Neural progenitor cell (in vitro differentiated cells): ENCODE data around the gene SDK1. TPM values are rescaled to one million over a fixed set of nuclear protein-coding genes. Genes with fewer than 3 reads are reported as not detected.

ENCODE experiments used
- DNase-seq: peaks from one replicate; pipeline ENCODE4 v3.0.0-alpha.2; 2016; ENCODE audit warnings: low spot score
- H2AFZ ChIP-seq: fragments of 200-600 bp; sonication (generic); replicated peaks from 2 replicates; pipeline ENCODE4 v1.6.1; 2016; ENCODE audit warnings: antibody characterized with exemption
- H3F3A ChIP-seq: fragments of 200-600 bp; sonication (generic); 2 replicates; pipeline ENCODE4 v1.6.1; 2016; ENCODE audit warnings: antibody characterized with exemption, low read depth
- H3K27ac ChIP-seq: fragments of 200-600 bp; sonication (generic); 2 replicates; pipeline ENCODE4 v1.5.1; 2016; ENCODE audit warnings: mild to moderate bottlenecking
- H3K27me3 ChIP-seq: fragments of 200-600 bp; sonication (generic); 2 replicates; pipeline ENCODE4 v1.6.1; 2016; ENCODE audit warnings: mild to moderate bottlenecking, moderate library complexity
- H3K36me3 ChIP-seq: fragments of 200-600 bp; sonication (generic); 2 replicates; pipeline ENCODE4 v1.5.1; 2016
- H3K4me1 ChIP-seq: fragments of 200-600 bp; sonication (generic); 2 replicates; pipeline ENCODE4 v1.6.1; 2016; ENCODE audit warnings: mixed run types
- H3K4me2 ChIP-seq: fragments of 200-600 bp; sonication (generic); 2 replicates; pipeline ENCODE4 v1.6.1; 2016
- H3K4me3 ChIP-seq: fragments of 200-600 bp; sonication (generic); 2 replicates; pipeline ENCODE4 v1.5.1; 2016
- H3K79me2 ChIP-seq: fragments of 200-600 bp; sonication (generic); 2 replicates; pipeline ENCODE4 v1.6.1; 2016; ENCODE audit warnings: low read depth
- H3K9ac ChIP-seq: fragments of 200-600 bp; sonication (generic); 2 replicates; pipeline ENCODE4 v1.6.1; 2016
- H3K9me3 ChIP-seq: fragments of 200-600 bp; sonication (generic); 2 replicates; pipeline ENCODE4 v1.5.1; 2016; ENCODE audit warnings: low read depth
- H4K20me1 ChIP-seq: fragments of 200-600 bp; sonication (generic); 2 replicates; pipeline ENCODE4 v1.6.1; 2016; ENCODE audit warnings: low read depth
- H3K27ac Mint-ChIP-seq: 3 replicates; pipeline ENCODE4 v1.8.0; 2021; ENCODE audit warnings: mixed read lengths
- H3K27me3 Mint-ChIP-seq: 2 replicates; pipeline ENCODE4 v1.8.0; 2022; ENCODE audit warnings: low read depth, mild to moderate bottlenecking, inconsistent platforms, moderate library complexity, mixed read lengths; ENCODE audit not compliant: insufficient read depth
- H3K36me3 Mint-ChIP-seq: 3 replicates; pipeline ENCODE4 v1.8.0; 2021; ENCODE audit warnings: mixed read lengths
- H3K4me1 Mint-ChIP-seq: 3 replicates; pipeline ENCODE4 v1.8.0; 2021; ENCODE audit warnings: mixed read lengths
- H3K4me3 Mint-ChIP-seq: 3 replicates; pipeline ENCODE4 v1.8.0; 2021; ENCODE audit warnings: mild to moderate bottlenecking, moderate library complexity, mixed read lengths
- H3K9me3 Mint-ChIP-seq: 3 replicates; pipeline ENCODE4 v1.8.0; 2020; ENCODE audit warnings: mixed read lengths
- EZH2 ChIP-seq: fragments of 200-600 bp; sonication (generic); IDR thresholded peaks from 2 replicates; pipeline ENCODE4 v1.6.1; 2017; ENCODE audit warnings: antibody characterized with exemption, mild to moderate bottlenecking, moderate library complexity
- EZH2phosphoT487 ChIP-seq: fragments of 200-600 bp; sonication (generic); IDR thresholded peaks from 2 replicates; pipeline ENCODE4 v1.6.1; 2017; ENCODE audit warnings: antibody characterized with exemption
- total RNA-seq: library from RNA; depleted of rRNA; stranded (reverse); fragments of >200 nt; gene quantifications from 2 replicates; pipeline ENCODE4 v1.2.3, GENCODE V29; 2015; ENCODE audit warnings: low replicate concordance
- TF ChIP-seq, protein P1 (sequence below): fragments of 200-600 bp; sonication (generic); IDR thresholded peaks from 2 replicates; pipeline ENCODE4 v1.5.1; 2017; ENCODE audit warnings: antibody characterized with exemption, mild to moderate bottlenecking

The SDK1 gene
- total RNA-seq, 1 donor from 2014 or later: 4.9 TPM

DNA sequence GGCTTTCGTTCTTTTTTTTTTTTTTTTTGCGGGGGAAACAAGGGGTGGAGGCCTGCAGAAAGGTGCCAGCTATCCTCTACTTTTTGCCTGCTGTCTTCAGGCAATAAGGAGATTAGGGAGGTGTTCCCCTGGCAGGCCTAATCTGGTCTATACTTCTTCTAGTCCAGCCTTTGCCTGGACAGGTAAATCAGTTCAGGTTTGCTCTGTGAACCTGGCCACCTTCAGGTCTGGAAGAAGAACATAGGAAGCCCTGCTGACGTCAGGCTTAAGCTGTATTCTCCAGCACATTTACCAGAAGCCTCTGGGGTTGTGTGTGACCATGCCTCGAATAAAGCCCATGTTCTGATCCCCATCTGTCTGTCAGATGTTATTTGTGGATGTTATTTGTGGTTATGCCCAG, 115.4 kb downstream of the SDK1 start:
- no peak overlapping the region for H3K9ac ChIP-seq
- Mint-ChIP-seq H3K4me3 (no peak overlapping the region), H3K36me3 (no peaks in the 10 kb centered on the region), H3K4me1 (peaks cover 10% of the 10 kb centered on the region), H3K9me3 (peaks cover 2% of the 10 kb centered on the region), H3K27me3 (peaks cover 2% of the 10 kb centered on the region), H3K27ac (no peak overlapping the region)
- no peaks in the 10 kb centered on the region for H3K9me3 ChIP-seq
- no peaks in the 10 kb centered on the region for H4K20me1 ChIP-seq
- no peak overlapping the region for H2AFZ ChIP-seq
- H3K4me3 ChIP-seq: no peak overlapping the region
- H3K27ac ChIP-seq: no peak overlapping the region
- H3K36me3 ChIP-seq: no peaks in the 10 kb centered on the region
- H3K79me2 ChIP-seq: no peaks in the 10 kb centered on the region
- no peak for DNase-seq
- TF ChIP-seq EZH2phosphoT487: no peak
- no peak for TF ChIP-seq EZH2
- TF ChIP-seq, protein P1, sequence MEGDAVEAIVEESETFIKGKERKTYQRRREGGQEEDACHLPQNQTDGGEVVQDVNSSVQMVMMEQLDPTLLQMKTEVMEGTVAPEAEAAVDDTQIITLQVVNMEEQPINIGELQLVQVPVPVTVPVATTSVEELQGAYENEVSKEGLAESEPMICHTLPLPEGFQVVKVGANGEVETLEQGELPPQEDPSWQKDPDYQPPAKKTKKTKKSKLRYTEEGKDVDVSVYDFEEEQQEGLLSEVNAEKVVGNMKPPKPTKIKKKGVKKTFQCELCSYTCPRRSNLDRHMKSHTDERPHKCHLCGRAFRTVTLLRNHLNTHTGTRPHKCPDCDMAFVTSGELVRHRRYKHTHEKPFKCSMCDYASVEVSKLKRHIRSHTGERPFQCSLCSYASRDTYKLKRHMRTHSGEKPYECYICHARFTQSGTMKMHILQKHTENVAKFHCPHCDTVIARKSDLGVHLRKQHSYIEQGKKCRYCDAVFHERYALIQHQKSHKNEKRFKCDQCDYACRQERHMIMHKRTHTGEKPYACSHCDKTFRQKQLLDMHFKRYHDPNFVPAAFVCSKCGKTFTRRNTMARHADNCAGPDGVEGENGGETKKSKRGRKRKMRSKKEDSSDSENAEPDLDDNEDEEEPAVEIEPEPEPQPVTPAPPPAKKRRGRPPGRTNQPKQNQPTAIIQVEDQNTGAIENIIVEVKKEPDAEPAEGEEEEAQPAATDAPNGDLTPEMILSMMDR: no peak
- no peaks in the 10 kb centered on the region for H3F3A ChIP-seq
- H3K4me1 ChIP-seq: no peaks in the 10 kb centered on the region
- H3K4me2 ChIP-seq: no peak overlapping the region
- no peaks in the 10 kb centered on the region for H3K27me3 ChIP-seq

DNA sequence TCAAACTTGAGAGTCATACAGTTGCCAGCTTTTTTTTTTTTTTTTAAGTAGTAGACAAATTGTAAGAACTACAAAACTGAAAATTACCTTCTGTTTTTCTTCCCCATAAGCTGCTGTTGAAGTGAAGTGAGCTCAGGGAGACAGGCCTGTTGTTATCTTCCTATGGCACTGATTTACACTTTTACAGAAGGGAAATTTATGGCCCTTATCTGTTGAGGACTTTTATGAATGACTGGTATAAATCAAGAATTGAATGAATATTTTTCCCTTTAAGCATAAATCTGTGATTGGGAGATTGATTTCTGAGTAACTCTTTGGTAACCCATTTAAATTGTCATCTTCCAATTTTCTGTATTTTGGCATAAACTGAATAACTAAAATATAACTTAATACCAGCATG, 124.0 kb downstream of the SDK1 start:
- no peak for DNase-seq
- Mint-ChIP-seq H3K27me3 (no peaks in the 10 kb centered on the region), H3K4me1 (peaks cover 2% of the 10 kb centered on the region)

DNA sequence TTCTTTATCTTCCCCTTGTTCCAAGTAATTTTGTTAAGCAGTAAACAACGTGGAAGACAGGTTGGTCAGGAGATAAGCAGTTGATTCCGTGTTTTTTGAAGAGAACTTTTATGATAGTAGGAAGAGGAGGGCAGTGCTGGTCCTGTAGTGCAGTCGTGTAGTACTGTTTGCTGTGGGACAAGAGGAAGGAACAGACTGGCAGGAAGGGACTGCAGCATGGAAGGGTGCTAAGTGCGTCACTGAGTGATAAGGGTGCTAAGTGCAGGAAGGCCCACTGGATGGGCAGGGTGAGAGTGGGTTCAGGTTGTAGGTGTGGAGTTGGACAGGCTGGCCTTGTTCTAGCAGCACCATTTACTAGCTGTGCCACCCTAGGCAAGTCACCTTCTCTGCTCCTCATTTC, 125.0 kb downstream of the SDK1 start:
- Mint-ChIP-seq H3K9me3 (peaks cover 8% of the 10 kb centered on the region), H3K27me3 (no peaks in the 10 kb centered on the region), H3K27ac (no peak overlapping the region), H3K36me3 (peaks cover 5% of the 10 kb centered on the region), H3K4me3 (no peak overlapping the region), H3K4me1 (peaks cover 10% of the 10 kb centered on the region)
- no peak overlapping the region for H2AFZ ChIP-seq
- no peak overlapping the region for H3K4me2 ChIP-seq
- H3K36me3 ChIP-seq: no peaks in the 10 kb centered on the region
- no peaks in the 10 kb centered on the region for H3F3A ChIP-seq
- no peak overlapping the region for H3K27ac ChIP-seq
- no peaks in the 10 kb centered on the region for H3K27me3 ChIP-seq
- H3K4me1 ChIP-seq: peaks cover 7% of the 10 kb centered on the region
- no peak overlapping the region for H3K4me3 ChIP-seq
- H3K9ac ChIP-seq: no peak overlapping the region
- no peaks in the 10 kb centered on the region for H3K9me3 ChIP-seq
- TF ChIP-seq EZH2 (no peak), EZH2phosphoT487 (no peak)
- TF ChIP-seq, protein P1: no peak
- H3K79me2 ChIP-seq: no peaks in the 10 kb centered on the region
- H4K20me1 ChIP-seq: no peaks in the 10 kb centered on the region
- DNase-seq: no peak

More for the DNA sequence above, 124.0 kb downstream of the SDK1 start:
- Mint-ChIP-seq H3K4me3 (no peak overlapping the region), H3K27ac (no peak overlapping the region), H3K9me3 (peaks cover 11% of the 10 kb centered on the region), H3K36me3 (peaks cover 5% of the 10 kb centered on the region)
- Histone ChIP-seq H2AFZ (no peak overlapping the region), H3K9me3 (no peaks in the 10 kb centered on the region), H3K79me2 (no peaks in the 10 kb centered on the region), H3K9ac (no peak overlapping the region), H3F3A (no peaks in the 10 kb centered on the region), H3K36me3 (no peaks in the 10 kb centered on the region), H4K20me1 (no peaks in the 10 kb centered on the region), H3K4me3 (no peak overlapping the region), H3K27me3 (no peaks in the 10 kb centered on the region), H3K4me2 (no peak overlapping the region), H3K27ac (no peak overlapping the region), H3K4me1 (no peaks in the 10 kb centered on the region)
- no peak for TF ChIP-seq EZH2
- TF ChIP-seq, protein P1: no peak
- TF ChIP-seq EZH2phosphoT487: no peak
